ENCODE results near the gene BACH2.
A peak's percentile ranks its signal among the peaks of the same experiment; 100 is the strongest.

The BACH2 gene

DNA sequence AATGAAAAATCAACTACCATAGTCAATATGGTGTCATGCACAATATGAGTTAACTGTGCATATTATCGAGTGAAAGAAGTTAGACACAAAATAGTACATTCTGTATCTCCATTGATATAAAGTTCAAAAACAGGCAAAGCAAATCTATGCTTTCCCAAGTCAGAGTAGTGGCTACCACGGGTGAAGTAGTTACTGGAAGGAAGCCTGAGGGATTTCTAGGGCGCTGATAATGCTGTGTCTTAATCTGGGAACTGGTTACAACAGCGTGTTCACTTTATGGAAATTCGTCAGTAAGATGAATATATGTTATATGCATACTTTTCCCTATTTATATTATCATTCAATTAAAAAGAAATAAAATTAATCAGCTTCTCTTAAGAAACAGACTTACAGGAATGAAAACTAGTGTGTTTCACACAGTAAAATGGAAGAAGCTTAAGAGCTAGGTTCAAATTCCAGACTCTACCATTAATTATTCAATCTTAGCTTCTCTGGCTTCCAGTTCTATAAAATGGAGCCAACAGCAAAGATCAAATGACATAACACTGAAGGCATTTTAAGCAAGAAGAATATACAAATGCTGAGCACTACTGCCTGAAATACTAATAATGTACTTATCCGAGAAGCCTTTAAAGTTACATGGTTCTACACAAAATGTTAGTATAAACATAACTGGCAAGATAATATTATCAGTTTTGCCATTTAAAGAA lies 19.2 kb downstream of the BACH2 start:
- no peak for DNase-seq (ENCODE audit: low read depth)

DNA sequence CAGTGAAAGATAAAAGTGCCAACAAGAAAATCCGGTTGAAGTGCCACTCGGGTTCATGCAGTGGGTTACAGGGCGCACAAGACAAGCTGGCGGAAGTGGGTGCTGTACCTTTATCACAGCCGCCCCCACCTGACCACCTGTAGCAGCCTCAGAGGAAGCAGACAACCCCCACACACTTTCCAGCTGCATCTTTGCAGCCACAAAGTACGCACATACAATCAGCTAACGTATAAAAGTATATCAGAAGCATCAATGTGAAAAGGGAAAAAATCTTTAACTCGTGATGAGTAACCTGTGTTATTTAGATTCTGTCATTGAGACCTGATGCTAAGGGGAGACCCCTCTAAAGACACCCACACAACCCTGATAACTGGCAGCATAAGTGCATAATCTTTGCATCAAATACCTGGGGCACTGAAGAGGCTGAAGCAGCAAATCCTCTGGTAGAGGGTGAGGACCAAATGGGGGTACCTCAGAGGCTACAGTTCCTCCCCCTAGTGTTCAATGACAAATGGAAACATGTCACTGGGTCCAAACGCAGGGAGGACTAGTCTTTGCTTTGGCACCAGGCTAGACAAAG lies 22.1 kb downstream of the BACH2 start:
- DNase-seq (ENCODE audit: low read depth), result peak; percentile 79

DNA sequence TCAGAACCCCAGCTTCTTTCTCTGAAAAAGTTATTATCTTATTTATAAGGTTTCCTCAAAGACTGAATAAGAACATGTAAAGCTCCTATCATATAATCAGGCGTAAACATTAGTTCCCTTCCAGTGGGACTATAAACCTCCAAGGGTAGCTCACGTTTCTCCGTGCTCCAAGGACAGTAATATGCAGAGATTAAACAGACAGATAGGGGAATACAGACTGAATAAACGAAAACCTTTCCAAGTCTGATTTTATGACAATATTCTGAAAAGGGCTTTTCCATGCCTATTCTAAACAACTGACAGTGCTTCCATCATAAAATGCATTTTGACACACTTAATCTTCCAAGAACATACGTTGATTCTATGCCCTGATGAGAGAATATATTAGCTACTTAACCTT lies 22.8 kb downstream of the BACH2 start:
- DNase-seq (ENCODE audit: low read depth), result no peak

DNA sequence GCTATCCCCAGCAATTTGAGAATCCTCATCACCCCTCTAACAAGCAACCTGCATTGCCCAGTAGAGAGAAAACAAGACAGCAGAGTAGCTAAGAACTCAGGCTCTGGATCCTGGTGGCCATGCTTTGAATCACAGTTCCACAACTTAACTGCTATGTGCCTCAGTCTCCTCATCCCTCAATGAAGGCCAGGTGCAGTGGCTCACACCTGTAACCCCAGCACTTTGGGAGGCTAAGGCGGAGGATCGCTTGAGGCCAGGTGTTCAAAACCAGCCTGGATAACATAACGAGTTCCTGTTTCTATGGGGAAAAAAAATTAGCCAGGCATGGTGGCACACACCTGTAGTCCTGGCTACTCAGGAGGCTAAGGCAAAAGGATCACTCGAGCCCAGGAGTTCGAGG lies 23.7 kb downstream of the BACH2 start:
- DNase-seq (ENCODE audit: low read depth), result no peak

DNA sequence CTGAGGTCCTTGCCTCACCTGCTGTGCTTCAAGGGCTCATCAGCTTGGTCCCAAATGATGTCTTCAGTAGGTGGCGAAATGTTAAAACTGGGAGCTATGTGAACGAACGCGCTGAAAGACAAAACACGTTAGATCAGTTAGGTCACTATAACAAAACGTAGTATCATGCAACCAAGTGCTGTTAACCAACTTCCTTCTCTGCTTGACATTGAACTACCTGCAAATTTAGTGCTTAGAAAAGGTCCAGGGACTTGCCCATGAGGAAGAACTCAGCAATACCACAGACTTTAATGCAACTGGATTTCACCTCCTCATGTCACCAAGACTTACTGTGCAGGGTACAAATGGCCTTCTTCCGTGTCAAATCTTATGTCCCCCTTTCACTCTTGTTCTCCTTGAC lies 24.8 kb downstream of the BACH2 start:
- no peak for DNase-seq (ENCODE audit: low read depth)

DNA sequence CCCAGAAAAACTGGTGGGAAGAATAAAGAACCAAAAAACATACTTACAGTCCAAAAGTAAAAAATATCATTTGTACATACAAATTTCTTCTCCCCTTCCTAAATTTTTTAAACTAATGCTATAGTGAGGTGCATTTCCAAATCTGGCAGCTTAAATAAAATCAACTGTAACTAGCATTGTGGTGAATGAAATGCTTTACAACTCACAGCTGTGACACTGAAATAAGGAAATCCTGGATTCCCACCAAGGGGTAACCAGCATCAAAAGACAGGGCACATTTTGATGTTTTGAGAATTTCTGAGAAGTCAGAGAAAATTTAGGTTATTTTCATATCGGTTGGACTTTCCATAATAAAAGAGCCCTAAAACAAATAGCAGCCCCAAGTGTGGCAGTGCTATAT lies 27.3 kb downstream of the BACH2 start:
- no peak for DNase-seq (ENCODE audit: low read depth)

DNA sequence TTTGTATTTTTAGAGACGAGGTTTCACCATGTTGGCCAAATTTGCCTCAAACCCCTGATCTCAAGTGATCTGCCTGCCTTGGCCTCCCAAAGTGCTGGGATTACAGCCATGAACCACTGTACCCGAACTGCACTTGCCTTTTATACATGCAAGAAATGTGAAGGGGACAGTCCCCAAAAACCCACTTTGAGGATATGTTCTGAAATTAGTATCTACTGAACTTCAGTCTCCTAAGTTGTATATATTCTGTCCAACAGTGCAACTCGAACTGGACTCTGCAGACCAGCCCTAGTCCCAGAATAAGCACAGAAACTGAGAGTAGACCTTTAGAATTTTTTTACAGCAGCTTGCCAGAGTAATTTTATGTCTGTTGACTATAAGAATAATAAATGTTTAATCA lies 28.5 kb downstream of the BACH2 start:
- no peak for DNase-seq (ENCODE audit: low read depth)

DNA sequence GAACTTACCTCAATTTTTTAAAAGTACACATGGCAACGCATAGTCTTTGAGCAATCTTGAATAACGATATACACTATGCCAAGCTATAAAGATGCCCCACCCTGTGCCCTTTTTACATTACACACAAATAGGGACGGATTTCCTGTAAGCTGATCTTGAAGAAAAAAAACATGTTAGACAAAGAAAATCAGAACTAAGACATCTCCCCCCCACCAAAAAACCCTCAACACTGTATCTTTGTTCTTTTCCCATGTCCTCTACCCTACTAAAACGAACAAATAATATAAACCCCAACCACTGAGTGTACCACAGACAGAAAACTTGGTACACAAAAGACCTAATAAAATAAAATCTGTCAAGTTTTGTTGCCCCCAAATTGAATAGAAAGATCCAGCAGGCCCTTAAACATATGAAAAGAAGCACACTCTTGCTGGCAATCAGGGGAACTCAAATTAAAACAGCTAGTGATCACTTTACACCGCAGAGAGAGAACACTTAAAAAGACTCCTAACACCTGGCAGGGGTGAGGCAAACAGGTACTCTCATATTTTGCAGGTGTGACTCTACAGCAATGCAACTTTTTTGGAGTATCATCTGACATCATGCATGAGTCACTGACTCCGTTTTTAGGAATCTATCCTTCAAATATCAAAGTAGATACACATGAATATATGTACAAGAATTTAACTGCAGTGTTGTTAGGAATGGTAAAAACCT lies 29.6 kb downstream of the BACH2 start:
- no peak for DNase-seq (ENCODE audit: low read depth)

DNA sequence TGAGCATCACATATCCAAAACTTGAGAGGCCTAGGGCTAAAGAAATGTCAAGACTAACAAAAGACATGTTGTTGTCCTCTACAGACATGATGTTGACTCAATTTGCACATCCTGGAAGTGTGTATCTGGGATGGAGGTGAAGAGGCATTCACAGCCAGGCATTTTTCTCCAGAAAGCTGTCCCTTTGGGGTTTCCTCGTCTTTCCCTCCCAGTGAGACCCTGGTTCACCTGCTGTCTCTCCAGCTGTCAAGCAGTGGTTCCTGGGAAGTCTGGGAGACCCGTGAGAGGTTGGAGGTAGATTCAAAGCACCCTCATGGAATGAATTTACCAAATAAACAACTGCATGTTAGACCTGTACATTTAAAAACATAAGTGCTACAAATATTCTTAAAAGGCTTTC lies 32.1 kb downstream of the BACH2 start:
- no peak for DNase-seq (ENCODE audit: low read depth)

DNA sequence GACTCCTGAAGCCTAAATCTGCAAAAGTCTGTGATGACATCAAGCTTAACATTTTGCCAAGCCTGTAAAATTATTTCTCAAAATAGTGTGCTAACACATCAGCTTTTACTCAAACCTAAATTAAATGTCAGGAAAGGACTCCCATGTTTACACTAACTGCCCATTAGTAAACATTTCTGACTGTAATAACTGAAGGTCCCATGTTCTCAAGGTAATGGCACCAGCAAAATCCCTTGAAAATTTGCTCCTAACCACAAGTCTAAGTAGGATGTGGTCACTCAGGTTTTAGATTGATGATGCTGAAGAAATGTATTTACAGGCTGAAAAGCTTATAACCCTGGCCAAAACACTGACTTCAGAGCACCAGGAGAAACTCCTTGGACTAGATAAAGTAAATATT lies 33.0 kb downstream of the BACH2 start:
- no peak for DNase-seq (ENCODE audit: low read depth)

DNA sequence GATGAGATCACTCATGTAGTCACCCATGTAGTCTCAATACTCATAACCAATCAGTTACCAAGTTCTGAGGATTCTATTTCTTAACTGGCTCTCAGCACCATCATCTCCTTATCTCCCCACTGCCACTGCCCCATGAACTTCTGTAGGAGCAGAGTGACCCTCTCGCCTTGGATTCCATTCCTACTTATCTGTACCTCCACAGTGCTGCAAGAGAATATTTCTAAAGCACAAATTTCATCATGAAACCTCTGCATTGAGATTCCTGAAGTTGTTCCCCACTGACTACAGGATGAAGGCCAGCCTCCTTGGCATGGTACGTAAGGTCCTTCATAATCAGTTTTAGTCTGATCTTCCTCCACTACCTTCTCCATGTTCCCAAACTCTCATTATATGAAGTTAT lies 34.8 kb downstream of the BACH2 start:
- DNase-seq (ENCODE audit: low read depth), result no peak

DNA sequence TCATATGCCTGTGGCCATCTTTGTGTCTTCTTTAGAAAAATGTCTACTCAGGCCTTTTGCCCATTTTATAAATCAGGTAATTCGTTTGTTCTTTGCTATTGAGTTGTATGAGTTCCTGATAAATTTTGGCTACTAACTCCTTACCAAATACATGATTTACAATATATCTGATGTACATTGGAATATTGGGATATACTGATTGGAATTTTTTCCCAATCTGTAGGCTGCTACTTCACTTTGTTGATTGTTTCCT lies 39.2 kb downstream of the BACH2 start:
- no peak for DNase-seq (ENCODE audit: low read depth)

DNA sequence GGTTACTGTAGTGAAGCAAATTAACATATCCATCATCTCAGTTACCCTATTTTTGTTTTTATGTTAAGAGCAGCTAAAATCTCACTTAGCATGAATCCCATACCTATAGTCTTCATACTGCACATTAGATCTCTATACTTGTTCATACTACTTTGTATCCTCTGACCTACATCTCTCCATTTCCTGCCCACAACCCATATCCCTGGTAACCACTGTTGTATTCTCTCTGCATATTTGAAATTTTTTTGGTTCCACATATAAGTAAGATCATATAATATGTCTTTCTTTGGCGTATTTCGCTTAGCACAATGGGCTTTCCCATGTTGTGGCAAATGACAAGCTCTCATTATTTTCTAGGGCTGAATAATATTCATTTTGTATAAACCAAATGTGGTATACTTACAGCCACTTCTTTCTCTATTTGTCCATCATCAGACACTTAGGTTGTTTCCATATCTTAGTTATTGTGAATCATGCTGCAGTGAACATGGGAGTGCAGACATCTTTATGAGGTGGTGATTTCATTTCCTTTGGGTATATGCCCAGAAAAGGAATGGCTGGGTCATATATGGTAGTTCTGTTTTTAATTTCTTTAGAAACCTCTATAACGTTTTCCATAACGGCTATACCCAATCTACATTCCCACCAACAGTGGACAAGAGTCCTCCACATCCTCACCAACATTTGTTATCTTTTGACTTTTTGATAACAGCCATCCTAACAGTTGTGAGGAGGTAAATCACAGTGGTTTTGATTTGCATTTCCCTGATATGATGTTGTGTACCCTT lies 39.8 kb downstream of the BACH2 start:
- DNase-seq (ENCODE audit: low read depth), result no peak

DNA sequence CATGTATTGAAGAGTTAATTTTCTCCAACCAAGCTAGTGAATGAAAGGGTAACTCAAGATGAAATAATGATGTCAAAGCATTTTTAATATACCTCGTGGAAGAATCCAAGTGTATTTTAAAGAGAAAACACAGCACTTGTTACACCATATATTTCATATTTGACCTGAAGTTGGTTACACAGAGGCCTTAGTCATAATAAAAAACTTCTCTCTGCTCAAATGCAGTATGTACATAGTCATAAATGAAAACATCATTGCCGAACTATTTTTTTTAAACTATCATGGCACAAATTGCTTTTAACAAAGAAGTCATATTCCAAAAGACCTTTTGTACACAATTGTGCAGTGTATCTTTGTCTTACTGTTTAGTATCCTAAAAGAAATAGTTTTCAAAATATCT lies 43.0 kb downstream of the BACH2 start:
- DNase-seq (ENCODE audit: low read depth), result no peak

DNA sequence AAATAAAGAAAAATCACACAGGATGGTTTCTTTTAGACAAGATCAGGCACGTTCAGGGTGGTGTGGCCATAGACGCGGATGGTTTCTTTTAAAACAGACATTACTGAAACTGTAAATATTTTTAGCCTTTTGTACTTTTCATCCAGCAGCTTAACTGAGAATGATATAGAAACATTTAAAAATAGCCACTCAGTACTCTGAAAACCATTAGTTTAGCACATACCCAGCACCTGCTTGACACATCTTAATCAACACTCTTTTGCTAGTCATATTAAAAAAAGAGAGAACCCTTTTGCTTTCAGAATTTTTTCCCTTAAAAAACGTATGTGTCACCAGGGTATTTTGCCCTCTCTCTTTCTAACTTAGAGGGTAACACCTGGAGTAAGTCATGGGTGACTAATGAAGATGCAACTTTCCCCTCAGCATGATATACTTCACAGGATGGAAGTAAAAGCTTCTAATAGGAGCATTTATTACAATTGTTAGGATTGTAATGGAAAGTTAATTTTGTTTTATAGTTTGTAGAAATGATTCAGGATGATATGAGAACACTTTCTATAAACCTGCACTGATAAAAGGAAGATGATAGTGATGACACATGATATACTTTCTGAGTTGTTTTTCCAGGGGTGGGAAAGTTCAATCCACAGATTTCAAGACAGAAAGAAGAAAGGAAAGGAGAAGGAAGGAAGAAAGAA lies 45.2 kb downstream of the BACH2 start:
- DNase-seq (ENCODE audit: low read depth), result no peak

DNA sequence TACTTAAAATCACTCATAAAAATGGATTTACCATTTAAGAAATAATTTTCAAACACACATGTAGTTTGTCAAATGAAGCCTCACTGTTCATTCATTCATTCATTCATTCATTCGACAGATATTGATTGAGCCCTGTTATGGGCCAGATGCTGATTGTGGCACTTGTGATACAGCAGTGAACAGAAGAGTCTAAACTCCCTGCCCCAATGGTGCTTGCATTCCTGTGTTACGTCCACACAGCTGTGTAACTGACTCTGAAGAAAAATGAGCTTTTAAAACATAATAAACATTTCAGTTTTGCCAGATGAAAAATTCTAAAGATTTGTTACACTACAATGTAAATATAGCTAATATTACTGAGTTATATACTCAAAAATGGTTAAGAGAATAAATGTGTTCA lies 46.2 kb downstream of the BACH2 start:
- DNase-seq (ENCODE audit: low read depth), result no peak

DNA sequence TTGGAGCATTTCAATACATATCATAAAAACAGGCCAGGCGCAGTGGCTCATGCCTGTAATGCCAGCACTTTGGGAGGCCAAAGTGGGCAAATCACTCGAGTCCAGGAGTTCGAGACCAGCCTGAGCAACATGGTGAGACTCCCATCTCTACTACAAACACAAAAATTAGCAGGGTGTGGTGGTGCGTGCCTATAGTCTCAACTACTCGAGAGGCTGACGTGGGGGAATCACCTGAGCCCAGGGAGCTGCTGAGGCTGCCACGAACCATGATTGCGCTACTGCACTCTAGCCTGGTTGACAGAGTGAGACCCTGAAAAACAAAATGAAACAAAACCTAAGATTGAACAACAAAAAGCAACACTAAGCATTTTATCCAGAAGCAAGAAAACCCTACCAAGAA lies 47.2 kb downstream of the BACH2 start:
- DNase-seq (ENCODE audit: low read depth), result no peak

DNA sequence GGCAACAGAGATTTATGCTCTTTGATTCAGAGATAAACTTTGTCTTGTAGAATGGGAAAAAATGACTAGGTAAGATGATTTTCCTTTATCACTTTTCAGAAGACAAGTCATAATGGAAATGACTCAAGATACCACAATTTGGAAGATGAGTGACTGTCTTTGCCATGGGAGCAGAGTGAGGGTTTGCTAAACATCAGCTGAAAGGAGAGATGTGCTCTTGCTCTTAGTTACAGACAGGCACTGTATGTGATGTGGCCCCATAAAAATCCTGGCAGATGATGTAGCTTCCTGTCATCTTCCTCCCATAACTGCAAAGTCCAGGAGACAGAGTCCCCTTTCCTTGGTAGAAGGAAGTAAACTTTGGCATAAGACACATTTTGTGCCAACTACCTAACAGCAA lies 47.6 kb downstream of the BACH2 start:
- no peak for DNase-seq (ENCODE audit: low read depth)

DNA sequence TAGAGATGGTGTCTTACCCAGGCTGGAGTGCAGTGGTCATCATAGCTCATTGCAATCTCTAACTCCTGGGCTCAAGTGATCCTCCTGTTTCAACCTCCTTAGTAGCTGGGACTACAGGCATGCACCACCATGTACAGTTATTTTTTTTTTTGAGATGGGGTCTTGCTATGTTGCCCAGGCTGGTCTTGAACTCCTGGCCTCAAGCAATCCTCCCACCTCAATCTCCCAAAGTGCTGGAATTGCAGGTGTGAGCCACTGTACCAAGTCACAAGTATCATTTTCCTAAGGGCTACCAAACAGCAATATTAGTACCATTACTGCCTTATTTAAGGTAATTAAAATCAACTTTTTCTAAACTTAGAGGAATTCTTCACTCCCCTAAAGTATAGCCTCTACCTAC lies 49.4 kb downstream of the BACH2 start:
- no peak for DNase-seq (ENCODE audit: low read depth)

DNA sequence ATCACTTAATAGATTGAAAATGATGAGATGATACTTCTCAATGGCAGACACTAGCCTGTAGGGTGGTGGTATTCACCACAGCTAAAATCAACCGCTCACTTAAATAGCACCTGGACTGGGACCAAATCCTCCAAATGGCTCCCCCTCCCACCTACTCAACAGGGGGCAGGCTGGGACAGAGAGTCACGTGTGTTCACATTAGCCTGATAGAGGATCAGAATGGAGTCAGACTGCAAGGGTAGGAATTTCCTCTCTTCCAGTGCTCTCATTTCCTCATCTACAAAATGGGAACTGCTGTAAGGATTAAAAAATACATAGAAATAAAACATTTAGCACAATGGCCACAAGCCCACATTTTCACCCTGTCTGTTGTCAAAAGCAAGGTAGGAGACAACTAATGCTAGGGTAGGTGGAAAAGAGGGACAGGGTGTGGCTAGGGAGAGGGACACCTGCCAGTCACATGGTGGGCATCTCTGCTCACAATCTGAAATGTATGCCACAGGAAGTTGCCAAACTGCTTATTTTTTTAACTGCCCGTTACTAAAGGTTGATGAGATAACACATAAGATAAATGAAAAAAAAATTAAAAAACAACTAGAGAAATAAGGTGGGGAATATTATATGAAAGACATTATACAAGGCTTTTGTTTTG lies 55.3 kb downstream of the BACH2 start:
- DNase-seq (ENCODE audit: low read depth), result no peak

DNA sequence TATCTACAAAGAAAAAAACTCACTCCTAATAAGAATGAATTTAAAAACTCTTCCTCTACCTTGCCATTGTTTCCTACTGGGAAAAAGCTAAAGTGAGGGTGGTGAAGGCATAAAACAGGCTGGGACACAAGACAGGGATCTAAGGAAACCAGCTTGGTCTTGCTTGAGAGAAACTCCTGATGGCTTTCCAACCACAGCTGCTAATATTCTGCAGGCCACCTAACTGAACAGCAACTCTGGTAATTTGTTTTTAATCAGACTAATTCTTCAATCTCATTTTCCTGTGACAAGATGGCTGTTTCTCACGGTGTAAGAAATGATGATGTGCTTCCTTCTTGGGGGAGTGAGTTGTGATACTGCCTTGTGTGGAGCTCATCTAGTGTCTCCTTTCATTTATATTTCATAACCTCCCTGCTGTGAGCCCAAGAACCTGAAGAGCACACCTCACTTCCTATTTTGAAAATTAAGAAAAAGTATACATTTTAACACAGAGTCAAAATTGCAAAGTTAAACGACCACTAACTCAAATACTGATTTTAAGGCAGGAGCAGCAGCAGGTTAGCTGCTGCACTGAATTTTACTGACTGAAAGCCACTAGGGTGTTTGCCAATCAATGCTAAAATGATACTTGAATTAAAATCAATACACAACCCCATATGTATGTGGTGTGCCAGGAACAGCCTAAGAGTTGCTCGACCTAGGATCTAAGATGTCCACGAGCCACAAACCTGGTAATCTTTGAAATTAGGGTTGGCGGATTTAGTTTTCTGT lies 58.0 kb downstream of the BACH2 start:
- DNase-seq (ENCODE audit: low read depth), result no peak
